Left lung (tissue), 10 donors: ENCODE results near the gene PTOV1. TPM values are rescaled to one million over a fixed set of nuclear protein-coding genes. Genes with fewer than 3 reads are reported as not detected.

Experiments
- ATAC-seq: fragments of 200-7000 bp; cut with Tn5 transposase; one replicate; pipeline ENCODE4 v1.9.1; 2020; ENCODE audit warnings: moderate library complexity
- DNase-seq, 4 donors: peaks; one replicate each; pipeline ENCODE4 v3.0.0-alpha.2; 2013 to 2020
- H3K27ac ChIP-seq, 2 donors: fragments of 200-600 bp; sonication (generic) in 1 of 2; one replicate each; pipeline versions ENCODE4 v1.5.0 to v1.8.0; 2020 to 2021
- H3K27me3 ChIP-seq, 2 donors: fragments of 200-600 bp; sonication (generic) in 1 of 2; one replicate each; pipeline versions ENCODE4 v1.5.0 to v1.8.0; 2020 to 2021
- H3K36me3 ChIP-seq, 2 donors: fragments of 200-600 bp; sonication (generic) in 1 of 2; one replicate each; pipeline versions ENCODE4 v1.5.0 to v1.8.0; 2020 to 2021
- H3K4me1 ChIP-seq, 2 donors: fragments of 200-600 bp; one replicate each; pipeline ENCODE4 v1.8.0; 2021
- H3K4me3 ChIP-seq, 2 donors: fragments of 200-600 bp; sonication (generic) in 1 of 2; one replicate each; pipeline versions ENCODE4 v1.5.0 to v1.8.0; 2020 to 2021; ENCODE audit warnings: mild to moderate bottlenecking in 1 of 2
- H3K9me3 ChIP-seq, 2 donors: fragments of 200-600 bp; sonication (generic) in 1 of 2; one replicate each; pipeline versions ENCODE4 v1.5.0 to v1.8.0; 2020 to 2021
- CTCF ChIP-seq, 2 donors: fragments of 200-600 bp; sonication (generic) in 1 of 2; IDR thresholded peaks; one replicate each; pipeline versions ENCODE4 v1.5.0 to v1.8.0; 2021; ENCODE audit warnings: antibody characterized with exemption in 2 of 2
- intact Hi-C, 2 donors: fragments of 100-400 bp; cut with DNase I; formaldehyde crosslinking; loops; one replicate each; pipeline versions ENCODE4 v1.11.2 to v1.14.2; 2022
- polyA plus RNA-seq, 6 donors: library from polyadenylated mRNA; unstranded; fragments of 120-200 nt; gene quantifications; one replicate each; pipeline ENCODE4 v1.2.1, GENCODE V29; 2013; ENCODE audit not compliant: insufficient read length in 6 of 6
- total RNA-seq, 2 donors: library from RNA; stranded (reverse); fragmentation: NEBNext Ultra II Directional; extraction: Animal tissue kit (Norgen Biotek cat#: 25700); gene quantifications; one replicate each; pipeline ENCODE4 v1.2.1, GENCODE V29; 2021
- donor health status: DM: no; HTN: yes; CAD: no.
- donor health status: DM: no; HTN: no; CAD: no.

PTOV1 gene
- total and polyA plus RNA-seq, 8 donors = 96.0 to 320 (median 275) TPM

GRCh38 chr19:49837009-49837310, 14.0 kb upstream of the PTOV1 start:
- Histone ChIP-seq H3K27me3 (no peaks in the 10 kb centered on the region), H3K27ac (no peak overlapping the region), H3K4me3 (no peak overlapping the region), H3K9me3 (no peaks in the 10 kb centered on the region), H3K36me3 (peaks cover 0 to 82% of the 10 kb centered on the region in 2 donors), H3K4me1 (peaks cover 0 to 14% of the 10 kb centered on the region in 2 donors)
- intact Hi-C loops = no loop called here
- ATAC-seq = no peak
- no peak for TF ChIP-seq CTCF (IDR thresholded peaks at IDR 0.05)
- no peak for DNase-seq

- no peaks in the 10 kb centered on the region for H3K9me3 ChIP-seq
- H3K27me3 ChIP-seq = no peaks in the 10 kb centered on the region
- peaks cover 0 to 9% of the 10 kb centered on the region in 2 donors for H3K4me1 ChIP-seq
- no peak for ATAC-seq
- DNase-seq = no peak
- H3K4me3 ChIP-seq = no peak overlapping the region
- intact Hi-C loops = no loop called here
- no peak overlapping the region for H3K27ac ChIP-seq
- peaks cover 0 to 77% of the 10 kb centered on the region in 2 donors for H3K36me3 ChIP-seq
- TF ChIP-seq CTCF (IDR thresholded peaks at IDR 0.05) = no peak
Observed at GRCh38 chr19:49837425-49837824, 13.5 kb upstream of the PTOV1 start.

GRCh38 chr19:49838885-49839588, 11.9 kb upstream of the PTOV1 start:
- H3K4me1 ChIP-seq = no peaks in the 10 kb centered on the region
- no peak overlapping the region for H3K27ac ChIP-seq
- no peak for ATAC-seq
- no peaks in the 10 kb centered on the region for H3K27me3 ChIP-seq
- no peaks in the 10 kb centered on the region for H3K9me3 ChIP-seq
- DNase-seq = no peak
- H3K4me3 ChIP-seq = no peak overlapping the region
- no peak for TF ChIP-seq CTCF (IDR thresholded peaks at IDR 0.05)
- intact Hi-C loops = no loop called here
- H3K36me3 ChIP-seq = peaks cover 0 to 61% of the 10 kb centered on the region in 2 donors

GRCh38 chr19:49839713-49840112, 11.2 kb upstream of the PTOV1 start:
- H3K27ac ChIP-seq = no peak overlapping the region
- H3K9me3 ChIP-seq = no peaks in the 10 kb centered on the region
- TF ChIP-seq CTCF (IDR thresholded peaks at IDR 0.05) = no peak
- no peak for DNase-seq
- no peak overlapping the region for H3K4me3 ChIP-seq
- peaks cover 0 to 54% of the 10 kb centered on the region in 2 donors for H3K36me3 ChIP-seq
- no peaks in the 10 kb centered on the region for H3K4me1 ChIP-seq
- H3K27me3 ChIP-seq = no peaks in the 10 kb centered on the region
- ATAC-seq = no peak
- intact Hi-C loops = no loop called here

- Histone ChIP-seq H3K27ac (no peak overlapping the region), H3K27me3 (no peaks in the 10 kb centered on the region), H3K36me3 (peaks cover 0 to 48% of the 10 kb centered on the region in 2 donors), H3K9me3 (no peaks in the 10 kb centered on the region), H3K4me3 (no peak overlapping the region), H3K4me1 (no peaks in the 10 kb centered on the region)
- ATAC-seq (no peak), DNase-seq (no peak)
- TF ChIP-seq CTCF (IDR thresholded peaks at IDR 0.05) = no peak
- intact Hi-C loops = no loop called here
Observed at GRCh38 chr19:49840321-49840720, 10.6 kb upstream of the PTOV1 start.
